ENCODE data around the gene VAMP2. TPM values are rescaled to one million over a fixed set of nuclear protein-coding genes. Genes with fewer than 3 reads are reported as not detected.
A peak's percentile ranks its signal among the peaks of the same experiment; 100 is the strongest.

Gene VAMP2
- total and polyA plus RNA-seq, 9 of the 15 experiments (the other 6 are each of a cell fraction or from before 2014, with no cell fraction given), result 2.3 to 31.8 (median 6.0) TPM

- no peak for TF ChIP-seq ZC3H11A (IDR thresholded peaks at IDR 0.05; ENCODE audit: low read depth, low read length)
- TF ChIP-seq, protein P1, sequence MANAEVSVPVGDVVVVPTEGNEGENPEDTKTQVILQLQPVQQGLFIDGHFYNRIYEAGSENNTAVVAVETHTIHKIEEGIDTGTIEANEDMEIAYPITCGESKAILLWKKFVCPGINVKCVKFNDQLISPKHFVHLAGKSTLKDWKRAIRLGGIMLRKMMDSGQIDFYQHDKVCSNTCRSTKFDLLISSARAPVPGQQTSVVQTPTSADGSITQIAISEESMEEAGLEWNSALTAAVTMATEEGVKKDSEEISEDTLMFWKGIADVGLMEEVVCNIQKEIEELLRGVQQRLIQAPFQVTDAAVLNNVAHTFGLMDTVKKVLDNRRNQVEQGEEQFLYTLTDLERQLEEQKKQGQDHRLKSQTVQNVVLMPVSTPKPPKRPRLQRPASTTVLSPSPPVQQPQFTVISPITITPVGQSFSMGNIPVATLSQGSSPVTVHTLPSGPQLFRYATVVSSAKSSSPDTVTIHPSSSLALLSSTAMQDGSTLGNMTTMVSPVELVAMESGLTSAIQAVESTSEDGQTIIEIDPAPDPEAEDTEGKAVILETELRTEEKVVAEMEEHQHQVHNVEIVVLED (CRISPR knock-in tag; IDR thresholded peaks at IDR 0.05), result no peak
- no peak for TF ChIP-seq ZSCAN29 (IDR thresholded peaks at IDR 0.05)
Measured at GRCh38 chr17:8142887-8143580, 19.7 kb downstream of the VAMP2 start (continued).

DNA sequence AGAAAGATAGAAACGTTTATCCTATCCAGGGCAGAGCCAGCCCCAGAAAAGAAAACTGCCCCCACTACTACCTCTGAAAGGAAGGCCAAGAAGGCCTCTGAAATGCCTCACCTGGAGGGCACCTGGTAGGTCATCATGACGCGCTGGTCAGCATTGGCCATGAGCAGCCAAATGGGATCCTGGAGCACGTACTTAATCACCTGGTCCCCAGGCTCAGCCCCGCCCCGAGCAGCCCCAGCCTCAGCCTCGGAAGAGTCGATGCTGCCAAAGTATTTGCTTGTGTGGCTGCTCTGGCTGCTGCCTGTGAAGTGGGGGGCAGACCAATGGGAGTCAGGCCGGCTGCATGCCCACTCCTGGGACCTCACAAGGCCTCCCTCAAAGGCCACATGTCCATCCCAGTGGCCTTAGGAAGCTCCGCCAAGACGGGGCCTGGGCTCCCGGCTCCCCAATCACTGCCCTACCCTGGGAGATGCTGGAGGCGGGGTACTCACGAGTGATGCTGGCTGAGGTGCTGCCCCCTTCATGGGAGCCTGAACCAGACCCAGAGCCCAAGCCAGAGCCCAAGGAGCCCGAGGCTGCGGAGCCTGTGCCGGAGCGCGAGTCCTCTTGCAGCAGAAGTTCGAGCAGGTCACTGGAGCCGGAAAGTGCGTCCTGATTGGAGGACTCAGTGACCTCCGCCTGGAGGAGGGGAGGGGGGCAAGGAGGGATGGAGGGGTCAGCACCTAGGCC lies 20.4 kb downstream of the VAMP2 start:
- POLR2A ChIA-PET, result interaction anchor here (0.6 to 3.3 kb wide), 4 partner anchors 8 to 247 kb away, joined by 3 to 19 read pairs (median 9); no protein-coding TSS in a partner anchor
- H3K79me2 ChIP-seq (ENCODE audit: control insufficient read depth, insufficient read depth, low read length), result no peaks in the 10 kb centered on the region
- H3K36me3 ChIP-seq (ENCODE audit: control insufficient read depth, insufficient read depth, low read length), result peaks cover 58% of the 10 kb centered on the region; the same call in 2 of the 3 replicates
- intact Hi-C loops (cut with micrococcal nuclease) (no loop called here), in situ Hi-C loops (cut with MboI) (no loop called here)
- H3K27ac ChIP-seq (ENCODE audit: extremely low read depth, low read depth, low read length), result no peak overlapping the region
- H3K4me3 ChIP-seq, result no peak overlapping the region
- no peaks in the 10 kb centered on the region for H3K9me1 ChIP-seq (ENCODE audit: control insufficient read depth, insufficient read depth, low read length)
- H3K9ac ChIP-seq (ENCODE audit: insufficient read depth in 1 of 2, low read depth in 2 of 2, low read length in 2 of 2), result peak overlapping the region in 1 of 2 experiments; percentile 9; a peak in 1 of 4 replicates
- H3K4me2 ChIP-seq (ENCODE audit: insufficient read depth, low read length), result no peak overlapping the region
- H4K20me1 ChIP-seq (replicated peaks; ENCODE audit: control insufficient read depth, insufficient read depth, low read length), result 0 out of 2 replicates have a peak, but pooled peaks cover 2% of the 10 kb centered on the region
- TF ChIP-seq CREM (IDR thresholded peaks at IDR 0.05; ENCODE audit: low read depth) (no peak), ZNF224 (CRISPR knock-in tag; IDR thresholded peaks at IDR 0.05) (no peak), POLR2G (IDR thresholded peaks at IDR 0.05; ENCODE audit: low read depth, low read length) (peak; percentile 58), ZEB2 (IDR thresholded peaks at IDR 0.05) (no peak), ZNF584 (CRISPR knock-in tag; IDR thresholded peaks at IDR 0.05; ENCODE audit: low read depth) (no peak), ETS2 (tag; IDR thresholded peaks at IDR 0.05; ENCODE audit: borderline replicate concordance, poor library complexity, severe bottlenecking) (no peak), HDAC1 (IDR thresholded peaks at IDR 0.05) (no peak)
- TF ChIP-seq, protein P2, sequence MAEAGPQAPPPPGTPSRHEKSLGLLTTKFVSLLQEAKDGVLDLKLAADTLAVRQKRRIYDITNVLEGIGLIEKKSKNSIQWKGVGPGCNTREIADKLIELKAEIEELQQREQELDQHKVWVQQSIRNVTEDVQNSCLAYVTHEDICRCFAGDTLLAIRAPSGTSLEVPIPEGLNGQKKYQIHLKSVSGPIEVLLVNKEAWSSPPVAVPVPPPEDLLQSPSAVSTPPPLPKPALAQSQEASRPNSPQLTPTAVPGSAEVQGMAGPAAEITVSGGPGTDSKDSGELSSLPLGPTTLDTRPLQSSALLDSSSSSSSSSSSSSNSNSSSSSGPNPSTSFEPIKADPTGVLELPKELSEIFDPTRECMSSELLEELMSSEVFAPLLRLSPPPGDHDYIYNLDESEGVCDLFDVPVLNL (CRISPR knock-in tag; IDR thresholded peaks at IDR 0.05; ENCODE audit: low read depth), result no peak
- ATAC-seq, result no peak
- CTCF ChIA-PET (ENCODE audit: low intra/inter-chr PET ratio), result interaction anchor here (0.7 kb wide), 1 partner anchor 59 kb away, joined by 3 read pairs; no protein-coding TSS in a partner anchor
- 89% methylated on average over 15 of the region's 23 CpGs for WGBS (ENCODE audit: insufficient coverage, low coverage, missing lambda C conversion rate)
- H3K27me3 ChIP-seq (ENCODE audit: control insufficient read depth in 2 of 2, insufficient read depth in 2 of 2, low read length in 2 of 2), result no peaks in the 10 kb centered on the region
- no peak overlapping the region for H2AFZ ChIP-seq (ENCODE audit: low read depth, low read length)
- BruUV-seq (replicated peaks), result no TSS peak
- no peak for FAIRE-seq
- peaks cover 5 to 25% of the 10 kb centered on the region in 2 experiments; a peak in 4 of 5 replicates for H3K4me1 ChIP-seq (replicated peaks in 1 of 2; ENCODE audit: control insufficient read depth in 2 of 2, insufficient read depth in 2 of 2, low read length in 2 of 2)
- DNase-seq (ENCODE audit: extremely low read depth in 1 of 4, low spot score in 3 of 4), result no peak
- H3K9me3 ChIP-seq (replicated peaks; ENCODE audit: control insufficient read depth, insufficient read depth, low read depth, low read length), result no peaks in the 10 kb centered on the region
